Umbilical cord (tissue), 2 donors: ENCODE measurements around the gene RIPPLY1. TPM values are rescaled to one million over a fixed set of nuclear protein-coding genes. Genes with fewer than 3 reads are reported as not detected.

ENCODE experiments used
- DNase-seq: peaks from one replicate; pipeline ENCODE4 v3.0.0-alpha.2; 2015; ENCODE audit warnings: low spot score
- total RNA-seq: library from RNA; depleted of rRNA; stranded (reverse); fragments of >200 nt; gene quantifications from one replicate; pipeline ENCODE4 v1.2.3, GENCODE V29; 2014; ENCODE audit warnings: low replicate concordance; ENCODE audit not compliant: insufficient read depth

RIPPLY1 gene
- total RNA-seq, 1 donor from 2014 or later: not detected

- no peak for DNase-seq
Observed at GRCh38 chrX:106912864-106913263, 9.7 kb upstream of the RIPPLY1 start.

GRCh38 chrX:106906361-106906760 lies 3.2 kb upstream of the RIPPLY1 start:
- DNase-seq: peak; percentile 14

GRCh38 chrX:106905064-106905708 lies 2.0 kb upstream of the RIPPLY1 start:
- DNase-seq: no peak

- DNase-seq: no peak
Observed at GRCh38 chrX:106903856-106904528, 851 bp upstream of the RIPPLY1 start.

GRCh38 chrX:106902684-106903083 lies 457 bp downstream of the RIPPLY1 start:
- no peak for DNase-seq

GRCh38 chrX:106901781-106902219 lies 1.3 kb downstream of the RIPPLY1 start:
- no peak for DNase-seq

GRCh38 chrX:106901341-106901740 lies 1.8 kb downstream of the RIPPLY1 start:
- no peak for DNase-seq

- no peak for DNase-seq
Observed at GRCh38 chrX:106899841-106900240, 3.3 kb downstream of the RIPPLY1 start.

- DNase-seq: no peak
Observed at GRCh38 chrX:106899276-106899675, 3.9 kb downstream of the RIPPLY1 start.

- DNase-seq: peak; percentile 9
Observed at GRCh38 chrX:106898462-106898861, 4.7 kb downstream of the RIPPLY1 start.

GRCh38 chrX:106897259-106897658 lies 5.9 kb downstream of the RIPPLY1 start:
- DNase-seq: peak; percentile 46

- DNase-seq: peak; percentile 72
Observed at GRCh38 chrX:106894978-106895452, 8.1 kb downstream of the RIPPLY1 start.

- DNase-seq: peak; percentile 70
Observed at GRCh38 chrX:106894392-106894909, 8.7 kb downstream of the RIPPLY1 start.

- no peak for DNase-seq
Observed at GRCh38 chrX:106891762-106892460, 11.2 kb downstream of the RIPPLY1 start.

- no peak for DNase-seq
Observed at GRCh38 chrX:106889468-106889867, 13.7 kb downstream of the RIPPLY1 start.

GRCh38 chrX:106875151-106875550 lies 28.0 kb downstream of the RIPPLY1 start:
- no peak for DNase-seq

- DNase-seq: no peak
Observed at GRCh38 chrX:106874075-106874474, 29.1 kb downstream of the RIPPLY1 start.

GRCh38 chrX:106872796-106873195 lies 30.3 kb downstream of the RIPPLY1 start:
- peak; percentile 2 for DNase-seq

GRCh38 chrX:106863697-106864096 lies 39.4 kb downstream of the RIPPLY1 start:
- DNase-seq: no peak

- DNase-seq: no peak
Observed at GRCh38 chrX:106862972-106863688, 40.0 kb downstream of the RIPPLY1 start.
